ENCODE results near the gene SRSF11. TPM values are rescaled to one million over a fixed set of nuclear protein-coding genes. Genes with fewer than 3 reads are reported as not detected.
A peak's percentile ranks its signal among the peaks of the same experiment; 100 is the strongest.

SRSF11 gene
- total and polyA plus RNA-seq, 2 of the 8 experiments (the other 6 are each of a cell fraction or from before 2014, with no cell fraction given): 183 to 260 TPM

DNA sequence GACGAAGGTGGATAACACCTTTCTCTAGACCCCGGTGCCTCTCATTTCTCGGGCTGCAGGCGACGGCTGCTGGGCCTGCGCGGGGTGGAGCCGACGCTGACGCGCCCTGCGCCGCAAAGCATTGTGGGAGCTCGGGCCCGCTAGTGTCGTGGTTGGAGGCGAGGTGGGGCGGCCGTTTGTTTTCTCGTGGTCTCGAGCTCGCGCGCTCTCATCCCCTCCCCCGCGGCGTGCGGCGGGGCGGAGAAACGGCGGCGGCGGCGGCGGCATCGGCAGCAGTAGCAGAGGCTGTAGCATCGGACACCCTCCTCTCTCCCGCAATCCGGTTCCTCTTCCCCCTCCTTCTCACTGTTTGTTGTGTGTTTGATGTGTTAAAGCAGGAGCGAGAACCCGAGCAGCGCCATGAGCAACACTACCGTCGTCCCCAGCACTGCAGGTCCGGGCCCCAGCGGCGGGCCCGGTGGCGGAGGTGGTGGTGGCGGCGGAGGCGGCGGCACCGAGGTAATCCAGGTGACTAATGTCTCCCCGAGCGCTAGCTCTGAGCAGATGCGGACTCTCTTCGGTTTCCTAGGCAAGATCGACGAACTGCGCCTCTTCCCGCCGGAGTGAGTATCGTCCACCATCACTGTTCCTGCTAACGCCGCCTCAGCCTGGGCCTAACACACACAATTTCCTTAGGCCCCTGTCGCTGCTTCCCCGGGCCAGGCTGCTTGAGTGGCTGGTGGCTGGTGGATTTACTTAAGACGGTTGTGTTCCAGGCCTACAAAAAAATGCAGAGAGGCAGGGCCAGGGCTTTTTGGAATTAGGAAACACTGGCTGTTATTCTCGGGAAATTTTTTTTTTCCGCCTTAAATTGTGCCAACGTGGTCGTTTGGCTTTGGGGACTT is at the start of gene SRSF11 (continued):
- TF ChIP-seq, protein P1, sequence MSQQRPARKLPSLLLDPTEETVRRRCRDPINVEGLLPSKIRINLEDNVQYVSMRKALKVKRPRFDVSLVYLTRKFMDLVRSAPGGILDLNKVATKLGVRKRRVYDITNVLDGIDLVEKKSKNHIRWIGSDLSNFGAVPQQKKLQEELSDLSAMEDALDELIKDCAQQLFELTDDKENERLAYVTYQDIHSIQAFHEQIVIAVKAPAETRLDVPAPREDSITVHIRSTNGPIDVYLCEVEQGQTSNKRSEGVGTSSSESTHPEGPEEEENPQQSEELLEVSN (IDR thresholded peaks at IDR 0.05): peak; percentile 40; the same call in 1 of the 2 replicates
- peak; percentile 97 for TF ChIP-seq PHF8 (conservative IDR thresholded peaks at IDR 0.05; ENCODE audit: low read depth, low read length)
- peak; percentile 90 for TF ChIP-seq BACH1 (IDR thresholded peaks at IDR 0.05; ENCODE audit: low read length)
- peak; percentile 51 to 85; a peak in 1 of 4 replicates for TF ChIP-seq HDAC2 (IDR thresholded peaks at IDR 0.05; ENCODE audit: borderline replicate concordance in 1 of 2, low read depth in 2 of 2, low read length in 2 of 2)
- TF ChIP-seq CREB1 (IDR thresholded peaks at IDR 0.05): peak; percentile 86
- no peak for TF ChIP-seq SUZ12 (IDR thresholded peaks at IDR 0.05; ENCODE audit: low read length)
- peak; percentile 19 for TF ChIP-seq KDM4A (IDR thresholded peaks at IDR 0.05; ENCODE audit: low read depth, low read length, severe bottlenecking)
- peak; percentile 78 for TF ChIP-seq RBBP5 (IDR thresholded peaks at IDR 0.05; ENCODE audit: borderline replicate concordance, low read depth, low read length)
- TF ChIP-seq CHD2 (IDR thresholded peaks at IDR 0.05; ENCODE audit: low read length): peak; percentile 52; the same call in 1 of the 2 replicates
- no peak for TF ChIP-seq GABPA (IDR thresholded peaks at IDR 0.05; ENCODE audit: borderline replicate concordance, insufficient read depth, low read length)
- peak; percentile 98 for TF ChIP-seq ASH2L (IDR thresholded peaks at IDR 0.05; ENCODE audit: low read length)
- no peak for TF ChIP-seq BRCA1 (IDR thresholded peaks at IDR 0.05; ENCODE audit: low read depth, low read length)
- TF ChIP-seq POLR2AphosphoS5 (IDR thresholded peaks at IDR 0.05; ENCODE audit: low read depth, low read length): peak; percentile 97
- peak; percentile 64 for TF ChIP-seq NRF1 (IDR thresholded peaks at IDR 0.05; ENCODE audit: low read depth, low read length)
- TF ChIP-seq, protein P2, sequence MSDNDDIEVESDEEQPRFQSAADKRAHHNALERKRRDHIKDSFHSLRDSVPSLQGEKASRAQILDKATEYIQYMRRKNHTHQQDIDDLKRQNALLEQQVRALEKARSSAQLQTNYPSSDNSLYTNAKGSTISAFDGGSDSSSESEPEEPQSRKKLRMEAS (IDR thresholded peaks at IDR 0.05): peak; percentile 87
- no peak for TF ChIP-seq SP4 (IDR thresholded peaks at IDR 0.05; ENCODE audit: low read length)
- no peak for TF ChIP-seq POU5F1 (IDR thresholded peaks at IDR 0.05; ENCODE audit: low read depth, low read length)
- peak; percentile 75 to 99 for TF ChIP-seq POLR2A (IDR thresholded peaks at IDR 0.05; ENCODE audit: control extremely low read depth in 1 of 2, low read depth in 2 of 2, low read length in 2 of 2)
- TF ChIP-seq, protein P3, sequence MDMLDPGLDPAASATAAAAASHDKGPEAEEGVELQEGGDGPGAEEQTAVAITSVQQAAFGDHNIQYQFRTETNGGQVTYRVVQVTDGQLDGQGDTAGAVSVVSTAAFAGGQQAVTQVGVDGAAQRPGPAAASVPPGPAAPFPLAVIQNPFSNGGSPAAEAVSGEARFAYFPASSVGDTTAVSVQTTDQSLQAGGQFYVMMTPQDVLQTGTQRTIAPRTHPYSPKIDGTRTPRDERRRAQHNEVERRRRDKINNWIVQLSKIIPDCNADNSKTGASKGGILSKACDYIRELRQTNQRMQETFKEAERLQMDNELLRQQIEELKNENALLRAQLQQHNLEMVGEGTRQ (IDR thresholded peaks at IDR 0.05; ENCODE audit: low read length): no peak
- TF ChIP-seq, protein P4, sequence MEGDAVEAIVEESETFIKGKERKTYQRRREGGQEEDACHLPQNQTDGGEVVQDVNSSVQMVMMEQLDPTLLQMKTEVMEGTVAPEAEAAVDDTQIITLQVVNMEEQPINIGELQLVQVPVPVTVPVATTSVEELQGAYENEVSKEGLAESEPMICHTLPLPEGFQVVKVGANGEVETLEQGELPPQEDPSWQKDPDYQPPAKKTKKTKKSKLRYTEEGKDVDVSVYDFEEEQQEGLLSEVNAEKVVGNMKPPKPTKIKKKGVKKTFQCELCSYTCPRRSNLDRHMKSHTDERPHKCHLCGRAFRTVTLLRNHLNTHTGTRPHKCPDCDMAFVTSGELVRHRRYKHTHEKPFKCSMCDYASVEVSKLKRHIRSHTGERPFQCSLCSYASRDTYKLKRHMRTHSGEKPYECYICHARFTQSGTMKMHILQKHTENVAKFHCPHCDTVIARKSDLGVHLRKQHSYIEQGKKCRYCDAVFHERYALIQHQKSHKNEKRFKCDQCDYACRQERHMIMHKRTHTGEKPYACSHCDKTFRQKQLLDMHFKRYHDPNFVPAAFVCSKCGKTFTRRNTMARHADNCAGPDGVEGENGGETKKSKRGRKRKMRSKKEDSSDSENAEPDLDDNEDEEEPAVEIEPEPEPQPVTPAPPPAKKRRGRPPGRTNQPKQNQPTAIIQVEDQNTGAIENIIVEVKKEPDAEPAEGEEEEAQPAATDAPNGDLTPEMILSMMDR (IDR thresholded peaks at IDR 0.05; ENCODE audit: control extremely low read depth in 1 of 3, insufficient read depth in 1 of 3, low read depth in 1 of 3, low read length in 3 of 3): no peak
